Fibroblast of the conjunctiva (primary cell): Measurements from ENCODE around the gene MTERF2.
"Not testable (repeated sequence)": the region's sequence is repeated elsewhere in the genome, so short reads cannot be mapped to it uniquely, and the experiment has no call there.

ENCODE experiments used
- DNase-seq: peaks from one replicate; pipeline ENCODE4 v3.0.0-alpha.2; 2010; ENCODE audit warnings: low read depth

Gene MTERF2

GRCh38 chr12:106986625-106987389, at the start of gene MTERF2:
Gene MTERF2, minus strand, starts transcription at chr12:106987146. Its CDS starts 8,432 bp downstream, at chr12:106978714.
- DNase-seq, result peak; percentile 89

- DNase-seq, result no peak
These were observed 48.8 kb upstream of the MTERF2 start for GRCh38 chr12:107035733-107036132.

- no peak for DNase-seq
These were observed 47.1 kb upstream of the MTERF2 start for GRCh38 chr12:107033758-107034739.

- DNase-seq, result no peak
These were observed 45.3 kb upstream of the MTERF2 start for GRCh38 chr12:107032266-107032665.

- DNase-seq, result no peak
These were observed 44.1 kb upstream of the MTERF2 start for GRCh38 chr12:107031061-107031460.

- no peak for DNase-seq
These were observed 42.1 kb upstream of the MTERF2 start for GRCh38 chr12:107029081-107029480.

- DNase-seq, result peak; percentile 95
These were observed 40.7 kb upstream of the MTERF2 start for GRCh38 chr12:107027636-107028053.

- no peak for DNase-seq
These were observed 40.1 kb upstream of the MTERF2 start for GRCh38 chr12:107026806-107027635.

- DNase-seq, result not testable (repeated sequence)
These were observed 39.4 kb upstream of the MTERF2 start for GRCh38 chr12:107026356-107026755.

- DNase-seq, result no peak
These were observed 38.7 kb upstream of the MTERF2 start for GRCh38 chr12:107025671-107026070.

- DNase-seq, result no peak
These were observed 32.6 kb upstream of the MTERF2 start for GRCh38 chr12:107019546-107019945.

GRCh38 chr12:107017042-107017441, 30.1 kb upstream of the MTERF2 start:
- DNase-seq, result no peak

- DNase-seq, result no peak
These were observed 27.1 kb upstream of the MTERF2 start for GRCh38 chr12:107014055-107014454.

- no peak for DNase-seq
These were observed 25.9 kb upstream of the MTERF2 start for GRCh38 chr12:107012736-107013425.

- no peak for DNase-seq
These were observed 24.6 kb upstream of the MTERF2 start for GRCh38 chr12:107011519-107011918.

- no peak for DNase-seq
These were observed 20.5 kb upstream of the MTERF2 start for GRCh38 chr12:107007411-107007810.

GRCh38 chr12:107002665-107003064, 15.7 kb upstream of the MTERF2 start:
- not testable (repeated sequence) for DNase-seq

- DNase-seq, result no peak
These were observed 12.5 kb upstream of the MTERF2 start for GRCh38 chr12:106999446-106999845.

GRCh38 chr12:106997916-106998315, 11.0 kb upstream of the MTERF2 start:
- DNase-seq, result no peak

GRCh38 chr12:106996102-106996501, 9.2 kb upstream of the MTERF2 start:
- not testable (repeated sequence) for DNase-seq

- DNase-seq, result no peak
These were observed 7.8 kb upstream of the MTERF2 start for GRCh38 chr12:106994579-106995220.
